NB4 (cell line): ENCODE data around the gene ERBB4.

Source experiments
- DNase-seq: peaks from one replicate; pipeline ENCODE4 v3.0.0; 2010; ENCODE audit warnings: low read depth
- H3K4me3 ChIP-seq: one replicate; pipeline ENCODE4 v1.5.1; 2011; ENCODE audit warnings: mild to moderate bottlenecking, low read depth, low read length, moderate library complexity
- CTCF ChIP-seq: IDR thresholded peaks from one replicate; pipeline ENCODE4 v1.5.1; 2012; ENCODE audit warnings: low read depth, low read length
- MAX ChIP-seq: IDR thresholded peaks from 2 replicates; pipeline ENCODE4 v1.6.1; 2011; ENCODE audit warnings: low read depth, low read length
- MYC ChIP-seq: IDR thresholded peaks from 2 replicates; pipeline ENCODE4 v1.6.1; 2011; ENCODE audit warnings: low read depth, low read length
- POLR2A ChIP-seq: IDR thresholded peaks from 2 replicates; pipeline ENCODE4 v1.6.1; 2011; ENCODE audit warnings: mild to moderate bottlenecking; ENCODE audit not compliant: insufficient read length; ENCODE audit errors: extremely low read depth

Gene ERBB4

GRCh38 chr2:212173756-212174510, 364.7 kb downstream of the ERBB4 start:
- no peak for DNase-seq
- H3K4me3 ChIP-seq, result no peak overlapping the region
- TF ChIP-seq CTCF, result no peak
- TF ChIP-seq MYC, result no peak
- no peak for TF ChIP-seq MAX
- no peak for TF ChIP-seq POLR2A

- TF ChIP-seq POLR2A (no peak), CTCF (no peak), MYC (no peak), MAX (no peak)
- no peak overlapping the region for H3K4me3 ChIP-seq
- DNase-seq, result no peak
Measured at GRCh38 chr2:212173331-212173730, 365.3 kb downstream of the ERBB4 start.

- DNase-seq, result no peak
- no peak overlapping the region for H3K4me3 ChIP-seq
- TF ChIP-seq CTCF (no peak), MYC (no peak), POLR2A (no peak), MAX (no peak)
Measured at GRCh38 chr2:212170382-212170781, 368.2 kb downstream of the ERBB4 start.

GRCh38 chr2:212158081-212158480, 380.5 kb downstream of the ERBB4 start:
- TF ChIP-seq MYC (no peak), POLR2A (no peak)
- no peak overlapping the region for H3K4me3 ChIP-seq
- no peak for DNase-seq

GRCh38 chr2:212157012-212157411, 381.6 kb downstream of the ERBB4 start:
- TF ChIP-seq POLR2A (no peak), MYC (no peak), MAX (no peak), CTCF (no peak)
- no peak overlapping the region for H3K4me3 ChIP-seq
- DNase-seq, result no peak

GRCh38 chr2:212156088-212156487, 382.5 kb downstream of the ERBB4 start:
- TF ChIP-seq MYC, result no peak
- TF ChIP-seq CTCF, result no peak
- TF ChIP-seq POLR2A, result no peak
- no peak for TF ChIP-seq MAX
- no peak for DNase-seq
- no peak overlapping the region for H3K4me3 ChIP-seq
